Measurements from ENCODE around the gene PXMP2. TPM values are rescaled to one million over a fixed set of nuclear protein-coding genes. Genes with fewer than 3 reads are reported as not detected.

Gene PXMP2
- total RNA-seq, 1 donor = 19.2 TPM

DNA sequence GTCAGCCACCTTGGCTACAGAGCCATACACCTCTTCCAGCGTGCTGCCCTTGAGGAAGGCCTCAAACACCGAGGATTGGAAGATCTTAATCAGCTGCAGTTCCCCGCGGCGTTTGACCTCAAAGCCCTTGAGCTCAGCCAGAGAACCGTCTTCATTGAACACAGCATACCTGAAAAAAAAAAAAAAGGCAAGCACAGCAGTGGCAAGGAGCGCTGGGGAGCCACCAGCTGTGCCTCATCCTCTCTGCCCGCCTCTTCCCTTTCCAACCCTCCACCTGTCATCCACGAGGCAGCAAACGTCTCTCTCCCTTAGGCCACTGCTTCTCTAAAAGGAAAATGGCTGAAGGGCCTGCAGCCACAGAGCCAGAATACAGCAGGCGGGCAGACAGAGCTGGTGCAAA, 26.4 kb upstream of the PXMP2 start:
- H3K4me3 ChIP-seq (ENCODE audit: low read depth, low read length) = no peak overlapping the region
- TF ChIP-seq, protein P1, sequence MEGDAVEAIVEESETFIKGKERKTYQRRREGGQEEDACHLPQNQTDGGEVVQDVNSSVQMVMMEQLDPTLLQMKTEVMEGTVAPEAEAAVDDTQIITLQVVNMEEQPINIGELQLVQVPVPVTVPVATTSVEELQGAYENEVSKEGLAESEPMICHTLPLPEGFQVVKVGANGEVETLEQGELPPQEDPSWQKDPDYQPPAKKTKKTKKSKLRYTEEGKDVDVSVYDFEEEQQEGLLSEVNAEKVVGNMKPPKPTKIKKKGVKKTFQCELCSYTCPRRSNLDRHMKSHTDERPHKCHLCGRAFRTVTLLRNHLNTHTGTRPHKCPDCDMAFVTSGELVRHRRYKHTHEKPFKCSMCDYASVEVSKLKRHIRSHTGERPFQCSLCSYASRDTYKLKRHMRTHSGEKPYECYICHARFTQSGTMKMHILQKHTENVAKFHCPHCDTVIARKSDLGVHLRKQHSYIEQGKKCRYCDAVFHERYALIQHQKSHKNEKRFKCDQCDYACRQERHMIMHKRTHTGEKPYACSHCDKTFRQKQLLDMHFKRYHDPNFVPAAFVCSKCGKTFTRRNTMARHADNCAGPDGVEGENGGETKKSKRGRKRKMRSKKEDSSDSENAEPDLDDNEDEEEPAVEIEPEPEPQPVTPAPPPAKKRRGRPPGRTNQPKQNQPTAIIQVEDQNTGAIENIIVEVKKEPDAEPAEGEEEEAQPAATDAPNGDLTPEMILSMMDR (IDR thresholded peaks at IDR 0.05; ENCODE audit: insufficient read depth, low read length) = no peak
- DNase-seq (ENCODE audit: low read depth) = no peak

DNA sequence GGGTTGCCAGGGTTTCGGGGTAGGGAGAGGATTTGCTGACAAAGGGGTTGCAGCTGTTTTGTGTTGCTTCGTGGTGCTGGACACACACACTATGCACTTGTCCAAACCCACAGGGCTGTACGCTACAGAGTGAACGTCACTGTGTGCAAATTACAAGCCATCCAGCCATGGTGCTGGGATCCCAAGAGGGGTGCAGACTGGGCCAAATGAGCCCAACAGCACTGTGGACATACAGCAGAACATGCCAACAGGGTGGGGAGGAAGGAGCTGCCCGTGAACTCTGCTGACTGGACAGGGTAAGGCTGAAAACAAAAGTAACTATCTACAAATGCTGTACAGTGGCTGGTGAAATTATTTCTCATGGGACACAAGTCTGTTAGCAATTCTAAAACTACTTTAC, 25.4 kb upstream of the PXMP2 start:
- TF ChIP-seq, protein P1 (IDR thresholded peaks at IDR 0.05; ENCODE audit: insufficient read depth, low read length) = no peak
- no peak for DNase-seq (ENCODE audit: low read depth)
- H3K4me3 ChIP-seq (ENCODE audit: low read depth, low read length) = no peak overlapping the region

DNA sequence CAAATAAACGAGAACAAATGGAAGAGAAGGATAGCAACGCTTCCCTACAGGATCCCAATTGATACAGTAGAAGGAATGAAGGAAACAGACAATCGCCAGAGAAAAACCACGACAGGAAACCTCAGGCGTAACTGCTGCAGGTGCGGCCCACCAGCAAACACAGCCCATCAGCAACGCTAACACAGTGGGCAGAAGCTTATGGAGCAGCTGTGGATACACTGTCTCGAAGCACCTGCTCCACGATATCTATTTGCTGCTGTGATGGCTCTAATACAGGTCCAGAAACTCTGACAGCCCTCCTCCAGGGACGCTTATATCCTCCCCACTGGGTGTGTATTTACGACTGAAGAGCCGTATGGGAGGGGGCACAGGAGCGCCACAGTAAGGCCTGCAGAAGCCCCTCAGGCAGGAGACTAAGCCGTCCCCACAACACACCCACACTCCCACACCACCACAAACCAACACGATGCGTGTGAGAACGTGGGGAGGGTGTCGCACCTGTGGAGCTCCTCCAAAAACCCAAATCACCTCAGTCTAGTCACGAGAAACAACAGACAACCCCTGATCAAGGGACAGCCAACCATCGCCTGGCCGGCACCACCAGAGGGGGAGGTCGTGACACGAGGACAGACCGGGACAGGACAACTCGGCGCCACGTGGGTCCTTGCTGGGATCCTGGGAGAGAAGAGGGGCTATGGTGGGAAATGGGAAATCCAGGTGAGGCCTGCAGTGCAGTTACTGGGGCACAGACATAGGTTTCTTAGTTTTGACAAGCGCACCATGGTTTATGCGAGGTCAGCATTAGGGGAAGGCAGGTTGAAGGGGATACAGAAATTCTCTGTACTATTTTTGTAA, 24.3 kb upstream of the PXMP2 start:
- no peak for DNase-seq (ENCODE audit: low read depth)
- TF ChIP-seq, protein P1 (IDR thresholded peaks at IDR 0.05; ENCODE audit: insufficient read depth, low read length) = no peak
- H3K4me3 ChIP-seq (ENCODE audit: low read depth, low read length) = no peak overlapping the region

DNA sequence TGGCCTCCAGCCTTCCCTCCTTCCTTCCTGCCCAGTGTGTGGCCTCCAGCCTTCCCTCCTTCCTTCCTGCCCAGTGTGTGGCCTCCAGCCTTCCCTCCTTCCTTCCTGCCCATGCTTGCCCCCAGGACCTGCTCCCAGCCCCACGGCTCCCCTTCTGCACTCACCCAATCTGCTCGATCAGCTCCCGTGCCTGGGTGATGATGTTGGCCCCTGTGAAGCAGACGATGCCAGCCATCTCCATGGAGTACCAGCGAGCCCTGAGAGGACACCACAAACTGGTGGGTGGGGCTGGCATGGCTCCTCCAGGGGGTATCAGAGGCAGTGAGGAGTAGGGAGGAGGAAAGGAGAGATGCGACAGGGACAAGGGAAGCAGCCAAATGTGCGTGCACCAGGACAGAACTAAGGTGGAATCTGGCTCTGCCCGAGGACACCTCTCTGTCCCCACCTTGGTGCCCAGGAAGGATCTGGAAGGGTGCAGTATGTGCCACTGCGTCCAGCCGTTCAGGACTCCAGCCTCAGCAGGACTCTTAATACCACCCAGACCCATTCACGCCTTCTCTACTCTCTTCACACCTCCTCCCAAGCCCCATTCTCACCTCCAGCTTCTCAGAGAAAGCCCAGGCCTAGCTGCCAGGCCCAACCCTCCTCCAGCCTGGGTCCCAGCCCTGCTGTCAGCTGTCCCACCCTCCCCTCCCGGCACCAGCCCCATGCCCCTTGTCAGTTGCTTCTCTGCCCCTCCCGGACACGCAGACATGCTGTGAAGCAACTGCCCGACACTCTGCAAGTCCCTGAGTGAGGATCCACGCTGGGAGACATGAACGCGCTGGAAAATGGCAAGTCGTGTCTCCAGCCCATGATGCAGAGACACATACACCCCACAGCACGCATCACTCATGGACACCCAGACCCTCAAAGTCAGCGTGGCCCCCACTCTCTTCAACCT, 22.9 kb upstream of the PXMP2 start:
- DNase-seq (ENCODE audit: low read depth) = no peak
- TF ChIP-seq, protein P1 (IDR thresholded peaks at IDR 0.05; ENCODE audit: insufficient read depth, low read length) = no peak
- no peak overlapping the region for H3K4me3 ChIP-seq (ENCODE audit: low read depth, low read length)

DNA sequence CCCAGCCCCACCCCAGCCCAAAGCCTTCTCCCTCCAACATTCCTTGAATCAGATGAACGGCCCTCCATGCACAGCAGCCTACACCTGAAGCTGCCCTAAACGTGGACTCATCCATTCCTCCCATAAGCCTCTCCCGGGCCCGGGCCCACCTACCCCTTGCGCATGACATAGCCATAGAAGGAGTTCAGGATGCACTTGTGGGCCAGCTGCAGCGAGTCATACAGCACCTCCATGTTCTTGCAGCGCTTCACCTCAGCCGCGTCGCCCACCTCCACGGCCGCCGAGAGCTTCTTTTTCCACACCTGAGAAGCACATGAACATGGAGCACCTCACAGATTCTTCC, 22.3 kb upstream of the PXMP2 start:
- TF ChIP-seq, protein P1 (IDR thresholded peaks at IDR 0.05; ENCODE audit: insufficient read depth, low read length) = no peak
- H3K4me3 ChIP-seq (ENCODE audit: low read depth, low read length) = no peak overlapping the region
- DNase-seq (ENCODE audit: low read depth) = no peak

DNA sequence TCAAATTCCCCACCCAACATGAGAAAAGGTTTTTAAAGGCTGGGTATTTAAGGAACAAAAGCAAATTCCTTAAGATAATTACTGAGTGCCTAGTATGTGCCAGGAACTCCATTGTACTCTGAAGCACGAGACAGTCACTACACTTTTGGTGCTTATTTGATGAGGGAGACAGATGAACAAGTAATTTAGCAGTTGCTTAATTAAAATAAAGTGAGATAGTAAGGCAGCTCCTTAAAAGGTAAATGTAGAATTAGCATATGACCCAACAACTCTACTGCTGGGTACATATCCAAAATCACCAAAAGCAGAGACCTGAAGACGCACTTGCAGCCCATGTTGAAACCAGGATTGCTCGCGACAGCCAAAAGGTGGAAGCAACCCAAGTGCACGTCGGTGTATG, 21.6 kb upstream of the PXMP2 start:
- no peak for DNase-seq (ENCODE audit: low read depth)
- TF ChIP-seq, protein P1 (IDR thresholded peaks at IDR 0.05; ENCODE audit: insufficient read depth, low read length) = no peak
- H3K4me3 ChIP-seq (ENCODE audit: low read depth, low read length) = no peak overlapping the region

Data from fibroblast of the aortic adventitia (primary cell).